ENCODE data around the gene MRTFA. TPM values are rescaled to one million over a fixed set of nuclear protein-coding genes. Genes with fewer than 3 reads are reported as not detected.
A peak's percentile ranks its signal among the peaks of the same experiment; 100 is the strongest.

MRTFA gene
- total and polyA plus RNA-seq, 8 donors, result 11.1 to 706 (median 61.2) TPM

DNA sequence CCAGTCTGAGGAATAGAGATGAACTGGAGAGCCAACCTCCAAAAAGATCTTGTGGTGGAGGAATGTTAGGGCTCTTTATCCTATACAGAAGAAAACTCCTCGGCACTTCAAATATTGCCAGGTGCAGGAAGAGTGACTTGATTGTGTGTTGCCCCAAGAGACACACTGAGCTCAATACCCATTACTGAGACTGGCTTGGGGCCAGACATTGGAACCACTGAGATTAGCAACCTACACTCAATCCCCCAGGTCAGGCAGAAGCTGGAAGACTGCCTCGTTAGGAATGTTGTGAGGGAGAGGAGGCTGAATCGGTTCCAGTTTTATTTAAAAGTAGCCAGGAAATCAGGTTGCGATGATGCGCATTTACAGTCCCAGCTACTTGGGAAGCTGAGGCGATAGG, 268.5 kb downstream of the MRTFA start:
- Histone ChIP-seq H3K4me1 (peaks cover 9 to 41% (median 25%) of the 10 kb centered on the region in 4 donors), H3K9me3 (no peaks in the 10 kb centered on the region), H3K36me3 (peaks cover 41 to 56% (median 51%) of the 10 kb centered on the region in 4 donors), H3K27me3 (no peaks in the 10 kb centered on the region), H3K4me3 (no peak overlapping the region), H3K27ac (peak overlapping the region in 2 of 5 donors; percentile 35 to 41)
- 78 to 87% (median 79%) methylated on average over 6 of the region's 6 CpGs for WGBS, 5 donors
- DNase-seq, result no peak
- intact Hi-C loops (cut with DNase I; ENCODE audit: low total_unique reads), result no loop called here
- no peak for TF ChIP-seq POLR2A (IDR thresholded peaks at IDR 0.05)
- no peak for TF ChIP-seq CTCF (IDR thresholded peaks at IDR 0.05)
- TF ChIP-seq POLR2AphosphoS5 (IDR thresholded peaks at IDR 0.05), result no peak
- TF ChIP-seq EP300 (IDR thresholded peaks at IDR 0.05), result no peak

GRCh38 chr22:40367342-40367741, 269.2 kb downstream of the MRTFA start:
- TF ChIP-seq POLR2AphosphoS5 (IDR thresholded peaks at IDR 0.05) (peak in 1 of 3 donors; percentile 18), CTCF (IDR thresholded peaks at IDR 0.05) (no peak)
- Histone ChIP-seq H3K9me3 (no peaks in the 10 kb centered on the region), H3K27ac (peak overlapping the region in 1 of 5 donors; percentile 35), H3K36me3 (peaks cover 47 to 63% (median 58%) of the 10 kb centered on the region in 4 donors), H3K4me3 (no peak overlapping the region), H3K4me1 (peaks cover 9 to 34% (median 20%) of the 10 kb centered on the region in 4 donors), H3K27me3 (no peaks in the 10 kb centered on the region)
- intact Hi-C loops (cut with DNase I; ENCODE audit: low total_unique reads), result no loop called here
- peak in 1 of 2 donors; percentile 57 for DNase-seq
- 39 to 67% (median 48%) methylated on average over 6 of the region's 6 CpGs for WGBS, 5 donors

GRCh38 chr22:40366068-40366467, 270.5 kb downstream of the MRTFA start:
- Histone ChIP-seq H3K4me3 (no peak overlapping the region), H3K27me3 (no peaks in the 10 kb centered on the region), H3K36me3 (peaks cover 60 to 75% (median 71%) of the 10 kb centered on the region in 4 donors), H3K4me1 (peaks cover 1 to 21% (median 10%) of the 10 kb centered on the region in 4 donors), H3K27ac (no peak overlapping the region), H3K9me3 (no peaks in the 10 kb centered on the region)
- WGBS, 5 donors, result 92 to 97% (median 96%) methylated on average over 2 of the region's 2 CpGs
- TF ChIP-seq POLR2A (IDR thresholded peaks at IDR 0.05), result no peak
- TF ChIP-seq POLR2AphosphoS5 (IDR thresholded peaks at IDR 0.05), result no peak
- TF ChIP-seq EP300 (IDR thresholded peaks at IDR 0.05), result no peak
- TF ChIP-seq CTCF (IDR thresholded peaks at IDR 0.05), result no peak
- DNase-seq, result no peak
- intact Hi-C loops (cut with DNase I; ENCODE audit: low total_unique reads), result no loop called here

DNA sequence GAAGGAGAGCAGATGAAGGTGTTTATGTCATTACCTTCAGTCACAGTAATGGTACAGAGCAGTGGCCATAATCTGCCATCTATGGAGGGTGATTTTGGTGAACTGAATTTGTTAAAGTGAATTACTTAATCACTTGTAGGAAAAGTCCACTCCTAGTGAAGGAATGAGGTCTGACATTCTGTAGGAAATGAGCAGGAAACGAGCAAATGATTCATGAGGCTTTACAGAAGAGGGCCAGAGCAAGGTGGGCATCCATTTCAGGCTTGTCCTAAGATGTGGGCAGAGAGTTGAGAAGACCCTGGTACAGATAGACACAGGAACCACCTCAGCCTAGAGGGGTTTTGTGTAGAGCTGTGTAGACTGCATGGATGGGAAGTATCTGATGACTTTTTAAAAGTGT, 272.1 kb downstream of the MRTFA start:
- H3K36me3 ChIP-seq, result peaks cover 77 to 92% (median 87%) of the 10 kb centered on the region in 4 donors
- no peak overlapping the region for H3K27ac ChIP-seq
- no peaks in the 10 kb centered on the region for H3K9me3 ChIP-seq
- WGBS, 5 donors, result 74 to 90% (median 79%) methylated on average over 1 of the region's 1 CpG
- H3K4me3 ChIP-seq, result no peak overlapping the region
- no peaks in the 10 kb centered on the region for H3K27me3 ChIP-seq
- H3K4me1 ChIP-seq, result peaks cover 0 to 11% (median under 1%) of the 10 kb centered on the region in 4 donors
- TF ChIP-seq CTCF (IDR thresholded peaks at IDR 0.05) (no peak), POLR2AphosphoS5 (IDR thresholded peaks at IDR 0.05) (no peak), EP300 (IDR thresholded peaks at IDR 0.05) (no peak), POLR2A (IDR thresholded peaks at IDR 0.05) (no peak)
- intact Hi-C loops (cut with DNase I; ENCODE audit: low total_unique reads), result no loop called here
- no peak for DNase-seq
